ENCODE data around the gene LNPK.

- TF ChIP-seq EZH2phosphoT487 (IDR thresholded peaks at IDR 0.05; ENCODE audit: borderline replicate concordance, low read length) (no peak), CTCF (conservative IDR thresholded peaks at IDR 0.05; ENCODE audit: low read depth, low read length) (no peak), EZH2 (IDR thresholded peaks at IDR 0.05; ENCODE audit: low read length, unreplicated experiment) (no peak)
These were observed 51.6 kb downstream of the LNPK start for GRCh38 chr2:175950512-175950911.
